ENCODE data around the gene TXNL4A.

- TF ChIP-seq, protein P1, sequence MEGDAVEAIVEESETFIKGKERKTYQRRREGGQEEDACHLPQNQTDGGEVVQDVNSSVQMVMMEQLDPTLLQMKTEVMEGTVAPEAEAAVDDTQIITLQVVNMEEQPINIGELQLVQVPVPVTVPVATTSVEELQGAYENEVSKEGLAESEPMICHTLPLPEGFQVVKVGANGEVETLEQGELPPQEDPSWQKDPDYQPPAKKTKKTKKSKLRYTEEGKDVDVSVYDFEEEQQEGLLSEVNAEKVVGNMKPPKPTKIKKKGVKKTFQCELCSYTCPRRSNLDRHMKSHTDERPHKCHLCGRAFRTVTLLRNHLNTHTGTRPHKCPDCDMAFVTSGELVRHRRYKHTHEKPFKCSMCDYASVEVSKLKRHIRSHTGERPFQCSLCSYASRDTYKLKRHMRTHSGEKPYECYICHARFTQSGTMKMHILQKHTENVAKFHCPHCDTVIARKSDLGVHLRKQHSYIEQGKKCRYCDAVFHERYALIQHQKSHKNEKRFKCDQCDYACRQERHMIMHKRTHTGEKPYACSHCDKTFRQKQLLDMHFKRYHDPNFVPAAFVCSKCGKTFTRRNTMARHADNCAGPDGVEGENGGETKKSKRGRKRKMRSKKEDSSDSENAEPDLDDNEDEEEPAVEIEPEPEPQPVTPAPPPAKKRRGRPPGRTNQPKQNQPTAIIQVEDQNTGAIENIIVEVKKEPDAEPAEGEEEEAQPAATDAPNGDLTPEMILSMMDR (IDR thresholded peaks at IDR 0.05) = no peak
- TF ChIP-seq POLR2A (IDR thresholded peaks at IDR 0.05) = no peak
Measured at GRCh38 chr18:79936641-79937040, 51.7 kb downstream of the TXNL4A start.
